Astrocyte (in vitro differentiated cells and primary cell): ENCODE data around the gene FSIP1. TPM values are rescaled to one million over a fixed set of nuclear protein-coding genes. Genes with fewer than 3 reads are reported as not detected.

ENCODE experiments used
- DNase-seq: peaks from one replicate; pipeline ENCODE4 v3.0.0-alpha.2; 2010; ENCODE audit warnings: low read depth
- FAIRE-seq: peaks from 2 replicates; lab custom pipeline; 2011; peaks lifted over from hg19 to GRCh38; lab: Jason Lieb, UNC
- H2AFZ ChIP-seq: 2 replicates; pipeline ENCODE4 v1.6.0; 2012; ENCODE audit warnings: low read depth, low read length, inconsistent platforms
- H3K27ac ChIP-seq: 2 replicates; pipeline ENCODE4 v1.5.1; 2011; ENCODE audit warnings: low read depth, low read length, inconsistent platforms
- H3K27me3 ChIP-seq: 2 replicates; pipeline ENCODE4 v1.6.0; 2011; ENCODE audit warnings: low read length, inconsistent platforms; ENCODE audit not compliant: insufficient read depth
- H3K36me3 ChIP-seq: 2 replicates; pipeline ENCODE4 v1.5.1; 2011; ENCODE audit warnings: low read length, inconsistent platforms; ENCODE audit not compliant: insufficient read depth
- H3K4me1 ChIP-seq: 2 replicates; pipeline ENCODE4 v1.5.1; 2011; ENCODE audit warnings: low read length, inconsistent platforms; ENCODE audit not compliant: insufficient read depth
- H3K4me2 ChIP-seq: 2 replicates; pipeline ENCODE4 v1.6.0; 2012; ENCODE audit warnings: low read length, inconsistent platforms
- H3K4me3 ChIP-seq: 2 replicates; pipeline ENCODE4 v1.5.1; 2011; ENCODE audit warnings: low read depth, mild to moderate bottlenecking, low read length, inconsistent platforms; ENCODE audit not compliant: insufficient read depth
- H3K79me2 ChIP-seq: 2 replicates; pipeline ENCODE4 v1.6.0; 2012; ENCODE audit warnings: mild to moderate bottlenecking, low read length, inconsistent platforms; ENCODE audit not compliant: insufficient read depth
- H3K9ac ChIP-seq: 2 replicates; pipeline ENCODE4 v1.6.0; 2012; ENCODE audit warnings: mild to moderate bottlenecking, low read length, inconsistent platforms
- H3K9me3 ChIP-seq: 2 replicates; pipeline ENCODE4 v1.5.1; 2012; ENCODE audit warnings: low read depth, mild to moderate bottlenecking, low read length, inconsistent platforms; ENCODE audit not compliant: insufficient read depth
- H4K20me1 ChIP-seq: 2 replicates; pipeline ENCODE4 v1.6.0; 2012; ENCODE audit warnings: low read length, inconsistent platforms; ENCODE audit not compliant: insufficient read depth
- H3K27ac Mint-ChIP-seq: one replicate; pipeline ENCODE4 v1.8.0; 2021; ENCODE audit warnings: mild to moderate bottlenecking, mixed read lengths; ENCODE audit not compliant: unreplicated experiment
- H3K27me3 Mint-ChIP-seq: one replicate; pipeline ENCODE4 v1.8.0; 2021; ENCODE audit warnings: low read depth, mixed read lengths; ENCODE audit not compliant: unreplicated experiment
- H3K36me3 Mint-ChIP-seq: one replicate; pipeline ENCODE4 v1.8.0; 2021; ENCODE audit warnings: low read depth, mixed read lengths; ENCODE audit not compliant: unreplicated experiment
- H3K4me1 Mint-ChIP-seq: one replicate; pipeline ENCODE4 v1.8.0; 2021; ENCODE audit warnings: low read depth, mixed read lengths; ENCODE audit not compliant: unreplicated experiment
- H3K4me3 Mint-ChIP-seq: one replicate; pipeline ENCODE4 v1.8.0; 2021; ENCODE audit warnings: mild to moderate bottlenecking, moderate library complexity, mixed read lengths; ENCODE audit not compliant: unreplicated experiment
- H3K9me3 Mint-ChIP-seq: one replicate; pipeline ENCODE4 v1.8.0; 2021; ENCODE audit warnings: mild to moderate bottlenecking, mixed read lengths; ENCODE audit not compliant: unreplicated experiment
- EZH2 ChIP-seq: IDR thresholded peaks from 2 replicates; pipeline ENCODE4 v1.6.1; 2012; ENCODE audit warnings: mild to moderate bottlenecking, low read length, inconsistent platforms; ENCODE audit not compliant: insufficient read depth
- total RNA-seq: library from RNA; stranded (reverse); gene quantifications from 2 replicates; pipeline ENCODE4 v1.2.1, GENCODE V29; 2021
- TF ChIP-seq, protein P1 (sequence below): IDR thresholded peaks from 2 replicates; pipeline ENCODE4 v1.5.1; 2011; ENCODE audit warnings: low read depth, mild to moderate bottlenecking, inconsistent platforms, low read length, moderate library complexity; ENCODE audit not compliant: insufficient read depth

FSIP1 gene
- total RNA-seq, 1 donor from 2014 or later, result 0.77 TPM

DNA sequence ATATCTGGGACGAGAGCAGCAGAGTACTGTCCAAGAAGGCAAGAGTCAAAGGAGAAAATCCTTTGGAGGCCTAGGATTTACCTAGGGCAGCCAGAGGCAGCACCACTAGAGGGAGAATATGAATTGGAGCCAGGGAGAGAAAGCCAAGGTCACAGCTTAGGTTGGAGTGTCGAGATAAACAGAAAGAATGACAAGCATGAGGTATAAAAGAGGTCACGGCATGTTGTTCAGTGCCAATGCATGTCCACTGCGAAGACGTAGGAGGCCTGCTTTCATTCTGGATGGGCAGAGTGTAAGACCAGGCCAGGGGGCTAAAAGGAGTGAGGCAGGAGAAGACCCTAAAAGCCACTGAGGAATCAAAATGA, 154.5 kb downstream of the FSIP1 start:
- DNase-seq, result no peak
- no peaks in the 10 kb centered on the region for H3K27me3 Mint-ChIP-seq
- H3K4me3 ChIP-seq, result no peak overlapping the region
- H4K20me1 ChIP-seq, result no peaks in the 10 kb centered on the region
- H2AFZ ChIP-seq, result no peak overlapping the region
- no peak overlapping the region for H3K27ac ChIP-seq
- H3K9me3 Mint-ChIP-seq, result peaks cover 3% of the 10 kb centered on the region
- no peaks in the 10 kb centered on the region for H3K27me3 ChIP-seq
- H3K4me2 ChIP-seq, result no peak overlapping the region
- TF ChIP-seq, protein P1, sequence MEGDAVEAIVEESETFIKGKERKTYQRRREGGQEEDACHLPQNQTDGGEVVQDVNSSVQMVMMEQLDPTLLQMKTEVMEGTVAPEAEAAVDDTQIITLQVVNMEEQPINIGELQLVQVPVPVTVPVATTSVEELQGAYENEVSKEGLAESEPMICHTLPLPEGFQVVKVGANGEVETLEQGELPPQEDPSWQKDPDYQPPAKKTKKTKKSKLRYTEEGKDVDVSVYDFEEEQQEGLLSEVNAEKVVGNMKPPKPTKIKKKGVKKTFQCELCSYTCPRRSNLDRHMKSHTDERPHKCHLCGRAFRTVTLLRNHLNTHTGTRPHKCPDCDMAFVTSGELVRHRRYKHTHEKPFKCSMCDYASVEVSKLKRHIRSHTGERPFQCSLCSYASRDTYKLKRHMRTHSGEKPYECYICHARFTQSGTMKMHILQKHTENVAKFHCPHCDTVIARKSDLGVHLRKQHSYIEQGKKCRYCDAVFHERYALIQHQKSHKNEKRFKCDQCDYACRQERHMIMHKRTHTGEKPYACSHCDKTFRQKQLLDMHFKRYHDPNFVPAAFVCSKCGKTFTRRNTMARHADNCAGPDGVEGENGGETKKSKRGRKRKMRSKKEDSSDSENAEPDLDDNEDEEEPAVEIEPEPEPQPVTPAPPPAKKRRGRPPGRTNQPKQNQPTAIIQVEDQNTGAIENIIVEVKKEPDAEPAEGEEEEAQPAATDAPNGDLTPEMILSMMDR, result no peak
- no peak for TF ChIP-seq EZH2
- H3K9ac ChIP-seq, result no peak overlapping the region
- H3K9me3 ChIP-seq, result no peaks in the 10 kb centered on the region
- peak overlapping the region; percentile 35 for H3K27ac Mint-ChIP-seq
- H3K4me1 Mint-ChIP-seq, result peaks cover 58% of the 10 kb centered on the region
- H3K4me1 ChIP-seq, result peaks cover 40% of the 10 kb centered on the region
- H3K79me2 ChIP-seq, result no peaks in the 10 kb centered on the region
- peaks cover 12% of the 10 kb centered on the region for H3K36me3 Mint-ChIP-seq
- FAIRE-seq, result no peak
- H3K36me3 ChIP-seq, result no peaks in the 10 kb centered on the region
- H3K4me3 Mint-ChIP-seq, result peak overlapping the region; percentile 50

DNA sequence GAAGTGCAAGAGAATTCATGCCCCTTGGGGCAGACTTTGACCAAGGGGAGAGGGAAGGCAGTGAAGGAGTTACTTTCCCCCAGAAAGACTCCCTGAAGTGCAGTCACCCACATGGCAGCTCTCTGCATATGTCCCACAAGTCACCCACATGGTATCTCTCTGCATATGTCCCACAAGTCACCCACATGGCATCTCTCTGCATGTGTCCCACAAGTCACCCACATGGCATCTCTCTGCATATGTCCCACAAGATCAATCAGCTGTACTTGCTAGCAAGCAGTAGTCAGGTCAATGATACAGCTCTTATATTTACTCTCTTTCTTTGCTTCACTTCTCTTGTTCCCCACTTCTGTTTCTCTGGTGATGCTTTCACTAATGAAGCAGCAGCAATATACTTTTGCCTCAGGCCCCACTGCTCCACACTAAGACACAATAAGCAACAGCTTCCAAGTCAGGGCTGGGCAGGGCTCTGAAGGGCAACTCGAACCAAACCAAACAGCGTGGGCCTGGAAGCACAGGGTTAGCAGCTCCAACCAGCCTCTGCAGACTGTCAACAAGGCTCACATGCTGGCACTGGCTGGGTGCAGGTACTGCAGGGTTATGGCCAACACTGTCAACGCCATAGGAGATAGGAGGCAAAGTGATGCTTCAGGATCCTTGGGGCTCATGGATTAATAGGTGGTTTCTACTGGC, 155.0 kb downstream of the FSIP1 start:
- DNase-seq (no peak), FAIRE-seq (no peak)
- H3K27me3 ChIP-seq, result no peaks in the 10 kb centered on the region
- peaks cover 12% of the 10 kb centered on the region for H3K36me3 Mint-ChIP-seq
- no peaks in the 10 kb centered on the region for H3K79me2 ChIP-seq
- H2AFZ ChIP-seq, result no peak overlapping the region
- H3K4me3 Mint-ChIP-seq, result peak overlapping the region; percentile 50
- no peaks in the 10 kb centered on the region for H3K27me3 Mint-ChIP-seq
- no peaks in the 10 kb centered on the region for H3K9me3 ChIP-seq
- peak overlapping the region; percentile 21 for H3K27ac Mint-ChIP-seq
- no peak for TF ChIP-seq EZH2
- TF ChIP-seq, protein P1, result no peak
- no peaks in the 10 kb centered on the region for H4K20me1 ChIP-seq
- no peak overlapping the region for H3K9ac ChIP-seq
- peaks cover 3% of the 10 kb centered on the region for H3K9me3 Mint-ChIP-seq
- no peak overlapping the region for H3K4me2 ChIP-seq
- H3K36me3 ChIP-seq, result no peaks in the 10 kb centered on the region
- H3K4me1 Mint-ChIP-seq, result peaks cover 58% of the 10 kb centered on the region
- H3K27ac ChIP-seq, result no peak overlapping the region
- no peak overlapping the region for H3K4me3 ChIP-seq
- H3K4me1 ChIP-seq, result peaks cover 40% of the 10 kb centered on the region

DNA sequence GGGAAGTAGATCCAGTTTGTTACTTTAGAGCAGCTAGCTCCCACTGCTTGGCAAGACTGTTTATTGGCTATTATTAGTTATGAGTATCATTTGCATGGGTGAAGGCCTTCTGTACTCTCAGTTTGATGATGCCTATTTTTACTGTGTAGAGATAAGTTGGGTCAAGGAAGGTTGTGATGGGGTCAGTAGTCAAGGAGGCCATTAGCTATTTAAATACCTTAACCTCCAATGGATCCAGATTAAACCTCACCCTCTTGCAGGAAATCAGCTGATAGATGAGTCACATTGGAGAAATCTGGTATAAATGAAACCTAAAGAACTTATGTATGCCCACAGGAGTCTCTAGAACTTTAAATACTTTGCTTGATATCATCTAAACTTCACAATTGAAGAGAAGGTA, 156.8 kb downstream of the FSIP1 start:
- H3K4me2 ChIP-seq, result no peak overlapping the region
- peaks cover 12% of the 10 kb centered on the region for H3K36me3 Mint-ChIP-seq
- no peak overlapping the region for H3K27ac Mint-ChIP-seq
- H3K36me3 ChIP-seq, result no peaks in the 10 kb centered on the region
- H3K9me3 ChIP-seq, result no peaks in the 10 kb centered on the region
- FAIRE-seq, result peak; percentile 23
- H3K27ac ChIP-seq, result no peak overlapping the region
- H3K9ac ChIP-seq, result no peak overlapping the region
- no peaks in the 10 kb centered on the region for H3K79me2 ChIP-seq
- no peaks in the 10 kb centered on the region for H3K27me3 Mint-ChIP-seq
- H3K4me1 ChIP-seq, result peaks cover 31% of the 10 kb centered on the region
- no peaks in the 10 kb centered on the region for H4K20me1 ChIP-seq
- no peaks in the 10 kb centered on the region for H3K27me3 ChIP-seq
- H3K9me3 Mint-ChIP-seq, result peaks cover 3% of the 10 kb centered on the region
- peak; percentile 42 for DNase-seq
- no peak for TF ChIP-seq EZH2
- TF ChIP-seq, protein P1, result no peak
- H3K4me3 Mint-ChIP-seq, result no peak overlapping the region
- no peak overlapping the region for H3K4me3 ChIP-seq
- peaks cover 53% of the 10 kb centered on the region for H3K4me1 Mint-ChIP-seq
- H2AFZ ChIP-seq, result no peak overlapping the region
